ENCODE results near the gene JPH2.

- TF ChIP-seq CTCF (IDR thresholded peaks at IDR 0.05; ENCODE audit: low read depth, low read length, missing input control) (no peak), MAX (IDR thresholded peaks at IDR 0.05) (no peak), REST (IDR thresholded peaks at IDR 0.05) (no peak), GABPA (IDR thresholded peaks at IDR 0.05 in 1 of 2, conservative IDR thresholded peaks at IDR 0.05 in 1 of 2) (no peak), RAD21 (IDR thresholded peaks at IDR 0.05) (no peak), FOXA1 (IDR thresholded peaks at IDR 0.05) (no peak), YY1 (IDR thresholded peaks at IDR 0.05) (no peak), EGR1 (IDR thresholded peaks at IDR 0.05; ENCODE audit: low read depth in 2 of 2) (no peak), JUND (IDR thresholded peaks at IDR 0.05) (no peak), SP1 (IDR thresholded peaks at IDR 0.05) (no peak), ZBTB33 (IDR thresholded peaks at IDR 0.05) (no peak), ATF3 (IDR thresholded peaks at IDR 0.05) (no peak), TAF1 (conservative IDR thresholded peaks at IDR 0.05) (no peak)
Observed at GRCh38 chr20:44126445-44126844, 60.5 kb downstream of the JPH2 start.
